ENCODE data around the gene JAG1. TPM values are rescaled to one million over a fixed set of nuclear protein-coding genes. Genes with fewer than 3 reads are reported as not detected.

JAG1 gene
- total and polyA plus RNA-seq, 9 of the 15 experiments (the other 6 are each of a cell fraction or from before 2014, with no cell fraction given) = 0.04 to 0.40 (median 0.07) TPM

GRCh38 chr20:10609276-10609675, 64.5 kb downstream of the JAG1 start:
- Histone ChIP-seq H3K9ac (ENCODE audit: insufficient read depth in 1 of 2, low read depth in 2 of 2, low read length in 2 of 2) (no peak overlapping the region), H3K79me2 (ENCODE audit: control insufficient read depth, insufficient read depth, low read length) (no peaks in the 10 kb centered on the region), H4K20me1 (replicated peaks; ENCODE audit: control insufficient read depth, insufficient read depth, low read length) (no peaks in the 10 kb centered on the region), H3K27me3 (ENCODE audit: control insufficient read depth in 2 of 2, insufficient read depth in 2 of 2, low read length in 2 of 2) (no peaks in the 10 kb centered on the region), H3K4me1 (replicated peaks in 1 of 2; ENCODE audit: control insufficient read depth in 2 of 2, insufficient read depth in 2 of 2, low read length in 2 of 2) (no peaks in the 10 kb centered on the region; a peak in 1 of 5 replicates), H2AFZ (ENCODE audit: low read depth, low read length) (no peak overlapping the region), H3K9me1 (ENCODE audit: control insufficient read depth, insufficient read depth, low read length) (no peaks in the 10 kb centered on the region), H3K4me2 (ENCODE audit: insufficient read depth, low read length) (no peak overlapping the region), H3K9me3 (replicated peaks; ENCODE audit: control insufficient read depth, insufficient read depth, low read depth, low read length) (no peaks in the 10 kb centered on the region), H3K36me3 (ENCODE audit: control insufficient read depth, insufficient read depth, low read length) (no peaks in the 10 kb centered on the region), H3K27ac (ENCODE audit: extremely low read depth, low read depth, low read length) (no peak overlapping the region), H3K4me3 (no peak overlapping the region)
- POLR2A ChIA-PET = no interaction called here
- CTCF ChIA-PET (ENCODE audit: low intra/inter-chr PET ratio) = no interaction called here
- 56% methylated on average over 1 of the region's 2 CpGs for WGBS (ENCODE audit: insufficient coverage, low coverage, missing lambda C conversion rate)
- no TSS peak for BruUV-seq (replicated peaks)
- ATAC-seq (no peak), DNase-seq (ENCODE audit: extremely low read depth in 1 of 4, low spot score in 3 of 4) (no peak), FAIRE-seq (no peak)
- in situ Hi-C loops (cut with MboI) = no loop called here
- intact Hi-C loops (cut with micrococcal nuclease) = no loop called here
- TF ChIP-seq PYGO2 (tag; IDR thresholded peaks at IDR 0.05) = no peak
- TF ChIP-seq HDAC6 (IDR thresholded peaks at IDR 0.05; ENCODE audit: low read depth, low read length) = no peak
- TF ChIP-seq RFX1 (IDR thresholded peaks at IDR 0.05) = no peak
- no peak for TF ChIP-seq NFIC (IDR thresholded peaks at IDR 0.05)
- TF ChIP-seq TGIF2 (CRISPR knock-in tag; IDR thresholded peaks at IDR 0.05) = no peak
- no peak for TF ChIP-seq LCOR (CRISPR knock-in tag; IDR thresholded peaks at IDR 0.05)
- TF ChIP-seq TBP (optimal IDR thresholded peaks at IDR 0.05; ENCODE audit: low read depth, low read length) = no peak
- TF ChIP-seq KAT8 (IDR thresholded peaks at IDR 0.05; ENCODE audit: low read depth) = no peak
- no peak for TF ChIP-seq ZFP91 (CRISPR knock-in tag; IDR thresholded peaks at IDR 0.05)
- no peak for TF ChIP-seq ZNF143 (CRISPR knock-in tag; IDR thresholded peaks at IDR 0.05)
- no peak for TF ChIP-seq RBFOX2 (IDR thresholded peaks at IDR 0.05; ENCODE audit: low read depth, low read length)
- TF ChIP-seq, protein P1, sequence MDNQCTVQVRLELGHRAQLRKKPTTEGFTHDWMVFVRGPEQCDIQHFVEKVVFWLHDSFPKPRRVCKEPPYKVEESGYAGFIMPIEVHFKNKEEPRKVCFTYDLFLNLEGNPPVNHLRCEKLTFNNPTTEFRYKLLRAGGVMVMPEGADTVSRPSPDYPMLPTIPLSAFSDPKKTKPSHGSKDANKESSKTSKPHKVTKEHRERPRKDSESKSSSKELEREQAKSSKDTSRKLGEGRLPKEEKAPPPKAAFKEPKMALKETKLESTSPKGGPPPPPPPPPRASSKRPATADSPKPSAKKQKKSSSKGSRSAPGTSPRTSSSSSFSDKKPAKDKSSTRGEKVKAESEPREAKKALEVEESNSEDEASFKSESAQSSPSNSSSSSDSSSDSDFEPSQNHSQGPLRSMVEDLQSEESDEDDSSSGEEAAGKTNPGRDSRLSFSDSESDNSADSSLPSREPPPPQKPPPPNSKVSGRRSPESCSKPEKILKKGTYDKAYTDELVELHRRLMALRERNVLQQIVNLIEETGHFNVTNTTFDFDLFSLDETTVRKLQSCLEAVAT (IDR thresholded peaks at IDR 0.05) = no peak
- no peak for TF ChIP-seq CEBPZ (IDR thresholded peaks at IDR 0.05; ENCODE audit: borderline replicate concordance, low read depth, low read length)
- no peak for TF ChIP-seq CCNT2 (IDR thresholded peaks at IDR 0.05; ENCODE audit: borderline replicate concordance, extremely low read depth, insufficient read length, low read depth, low read length)
- no peak for TF ChIP-seq ZNF23 (CRISPR knock-in tag; IDR thresholded peaks at IDR 0.05)
- TF ChIP-seq, protein P2, sequence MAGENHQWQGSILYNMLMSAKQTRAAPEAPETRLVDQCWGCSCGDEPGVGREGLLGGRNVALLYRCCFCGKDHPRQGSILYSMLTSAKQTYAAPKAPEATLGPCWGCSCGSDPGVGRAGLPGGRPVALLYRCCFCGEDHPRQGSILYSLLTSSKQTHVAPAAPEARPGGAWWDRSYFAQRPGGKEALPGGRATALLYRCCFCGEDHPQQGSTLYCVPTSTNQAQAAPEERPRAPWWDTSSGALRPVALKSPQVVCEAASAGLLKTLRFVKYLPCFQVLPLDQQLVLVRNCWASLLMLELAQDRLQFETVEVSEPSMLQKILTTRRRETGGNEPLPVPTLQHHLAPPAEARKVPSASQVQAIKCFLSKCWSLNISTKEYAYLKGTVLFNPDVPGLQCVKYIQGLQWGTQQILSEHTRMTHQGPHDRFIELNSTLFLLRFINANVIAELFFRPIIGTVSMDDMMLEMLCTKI (IDR thresholded peaks at IDR 0.05; ENCODE audit: partially characterized antibody) = no peak
- TF ChIP-seq ZNF584 (CRISPR knock-in tag; IDR thresholded peaks at IDR 0.05; ENCODE audit: low read depth) = no peak

Data from K562 (cell line).